Lung (tissue), 12 donors: ENCODE data around the gene CACNA1I. TPM values are rescaled to one million over a fixed set of nuclear protein-coding genes. Genes with fewer than 3 reads are reported as not detected.

Experiments used
- ATAC-seq: fragments of 200-7000 bp; cut with Tn5 transposase; one replicate; pipeline ENCODE4 v1.9.1; 2020; ENCODE audit warnings: moderate number of reproducible peaks; ENCODE audit not compliant: insufficient read depth, low FRiP score
- DNase-seq, 3 donors: peaks; one replicate each; pipeline ENCODE4 v3.0.0-alpha.2; 2013 to 2017
- H3K27ac ChIP-seq, 2 donors: one replicate each; pipeline ENCODE4 v1.5.1; 2013; ENCODE audit warnings: mild to moderate bottlenecking in 2 of 2, moderate library complexity in 2 of 2, control low read depth in 1 of 2, inconsistent platforms in 1 of 2, low read depth in 1 of 2, low read length in 1 of 2
- H3K27me3 ChIP-seq, 3 donors: one replicate each; pipeline ENCODE4 v1.5.1; 2013; ENCODE audit warnings: low read length in 2 of 3; ENCODE audit not compliant: control insufficient read depth in 3 of 3, insufficient read depth in 3 of 3
- H3K36me3 ChIP-seq, 4 donors: one replicate each; pipeline ENCODE4 v1.5.1; 2013; ENCODE audit warnings: low read length in 4 of 4, mild to moderate bottlenecking in 1 of 4, moderate library complexity in 1 of 4; ENCODE audit not compliant: control insufficient read depth in 4 of 4, insufficient read depth in 4 of 4
- H3K4me1 ChIP-seq, 5 donors: one replicate each; pipeline ENCODE4 v1.5.1; 2013; ENCODE audit warnings: low read length in 5 of 5, mild to moderate bottlenecking in 2 of 5, moderate library complexity in 1 of 5; ENCODE audit not compliant: control insufficient read depth in 5 of 5, insufficient read depth in 5 of 5
- H3K4me3 ChIP-seq: one replicate; pipeline ENCODE4 v1.5.1; 2013; ENCODE audit warnings: mild to moderate bottlenecking, control low read depth, moderate library complexity
- H3K9ac ChIP-seq, 2 donors: one replicate each; pipeline ENCODE4 v1.5.1; 2013; ENCODE audit warnings: low read length in 2 of 2, control low read depth in 1 of 2; ENCODE audit not compliant: insufficient read depth in 1 of 2
- H3K9me3 ChIP-seq, 4 donors: one replicate each; pipeline ENCODE4 v1.5.1; 2013; ENCODE audit warnings: low read length in 3 of 4, mild to moderate bottlenecking in 1 of 4, moderate library complexity in 1 of 4; ENCODE audit not compliant: control insufficient read depth in 4 of 4, insufficient read depth in 3 of 4
- WGBS, 2 donors: extraction: QIAGEN DNeasy Blood & Tissue Kit; methylation state at CpG; one replicate each; pipeline ENCODE4 v1.1.7; 2013; 5-methylcytosine and 5-hydroxymethylcytosine counted together
- polyA plus RNA-seq, 2 donors: library from polyadenylated mRNA; stranded (reverse); fragments of 200-250 nt; gene quantifications; one replicate each; pipeline ENCODE4 v1.2.1, GENCODE V29; 2013
- total RNA-seq, 2 donors: library from RNA; depleted of rRNA in 1 of 2; stranded (reverse); fragments of >200 nt in 1 of 2; gene quantifications; one replicate each; pipeline ENCODE4 v1.2.1, GENCODE V29; 2014 to 2021
- TF ChIP-seq, protein P1 (sequence below): IDR thresholded peaks from 2 replicates; pipeline ENCODE4 v1.5.1; 2012; ENCODE audit warnings: mild to moderate bottlenecking; ENCODE audit errors: control extremely low read depth, extremely low read depth
- donor health status: control.
- donor health status: control.
- donor health status: Bipolar disorder and iron deficiency.
- donor health status: healthy.
- donor health status: DM: yes; HTN: yes; CAD: no.

CACNA1I gene
- total and polyA plus RNA-seq, 4 donors = 0.07 to 0.22 (median 0.16) TPM

DNA sequence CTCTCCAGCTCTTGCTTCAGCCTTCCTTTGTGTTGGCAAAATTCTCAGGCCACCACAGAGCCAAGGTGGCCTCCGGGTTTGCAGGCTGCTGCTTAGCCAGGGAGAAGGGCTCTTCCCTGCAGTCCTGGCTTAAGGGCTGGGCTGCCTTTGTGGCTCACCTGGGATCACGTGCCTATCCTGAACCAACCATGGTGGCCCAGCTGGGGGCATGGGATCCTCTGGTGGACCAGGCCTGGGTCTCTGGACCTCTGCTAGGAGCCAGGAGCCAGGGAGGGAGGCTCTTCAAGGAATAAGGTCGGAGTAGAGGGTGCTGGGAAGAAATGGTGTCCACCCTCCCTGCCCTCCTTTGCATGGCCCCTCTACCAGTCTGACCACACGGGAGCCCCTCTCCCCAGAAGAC is 43.9 kb downstream of the CACNA1I start:
- DNase-seq (no peak), ATAC-seq (no peak)
- H3K9ac ChIP-seq = no peak overlapping the region
- 46 to 58% methylated on average over 4 of the region's 4 CpGs for WGBS, 2 donors
- no peaks in the 10 kb centered on the region for H3K36me3 ChIP-seq
- TF ChIP-seq, protein P1, sequence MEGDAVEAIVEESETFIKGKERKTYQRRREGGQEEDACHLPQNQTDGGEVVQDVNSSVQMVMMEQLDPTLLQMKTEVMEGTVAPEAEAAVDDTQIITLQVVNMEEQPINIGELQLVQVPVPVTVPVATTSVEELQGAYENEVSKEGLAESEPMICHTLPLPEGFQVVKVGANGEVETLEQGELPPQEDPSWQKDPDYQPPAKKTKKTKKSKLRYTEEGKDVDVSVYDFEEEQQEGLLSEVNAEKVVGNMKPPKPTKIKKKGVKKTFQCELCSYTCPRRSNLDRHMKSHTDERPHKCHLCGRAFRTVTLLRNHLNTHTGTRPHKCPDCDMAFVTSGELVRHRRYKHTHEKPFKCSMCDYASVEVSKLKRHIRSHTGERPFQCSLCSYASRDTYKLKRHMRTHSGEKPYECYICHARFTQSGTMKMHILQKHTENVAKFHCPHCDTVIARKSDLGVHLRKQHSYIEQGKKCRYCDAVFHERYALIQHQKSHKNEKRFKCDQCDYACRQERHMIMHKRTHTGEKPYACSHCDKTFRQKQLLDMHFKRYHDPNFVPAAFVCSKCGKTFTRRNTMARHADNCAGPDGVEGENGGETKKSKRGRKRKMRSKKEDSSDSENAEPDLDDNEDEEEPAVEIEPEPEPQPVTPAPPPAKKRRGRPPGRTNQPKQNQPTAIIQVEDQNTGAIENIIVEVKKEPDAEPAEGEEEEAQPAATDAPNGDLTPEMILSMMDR = no peak
- H3K27ac ChIP-seq = no peak overlapping the region
- H3K4me3 ChIP-seq = no peak overlapping the region
- H3K4me1 ChIP-seq = peaks cover 0 to 5% (median 0%) of the 10 kb centered on the region in 5 donors
- peaks cover 0 to 16% (median 0%) of the 10 kb centered on the region in 4 donors for H3K9me3 ChIP-seq
- H3K27me3 ChIP-seq = peaks cover 3 to 21% (median 6%) of the 10 kb centered on the region in 3 donors

DNA sequence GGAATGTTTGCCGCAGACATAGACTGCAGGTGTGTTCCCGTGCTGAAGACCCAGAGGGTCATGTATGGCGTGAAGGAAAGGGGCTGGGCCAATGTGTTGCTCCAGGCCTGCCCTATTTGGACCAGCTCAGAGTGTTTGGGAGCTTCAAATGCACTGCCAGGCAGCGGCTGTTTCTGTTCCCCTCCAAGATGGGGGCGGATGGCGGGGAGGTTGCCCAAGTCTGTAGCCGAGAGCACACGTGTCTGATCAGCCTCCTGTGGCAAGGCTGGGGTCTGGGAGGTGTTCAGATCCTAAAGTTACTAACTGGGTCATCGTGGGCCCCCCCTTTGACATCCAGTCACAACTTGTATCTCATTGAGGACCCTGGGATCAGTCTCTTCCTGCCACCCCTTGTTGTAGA is 45.5 kb downstream of the CACNA1I start:
- 74% methylated on average over 9 of the region's 9 CpGs for WGBS, 2 donors
- no peak overlapping the region for H3K4me3 ChIP-seq
- no peaks in the 10 kb centered on the region for H3K36me3 ChIP-seq
- peaks cover 0 to 20% (median 6%) of the 10 kb centered on the region in 3 donors for H3K27me3 ChIP-seq
- peaks cover 0 to 5% (median 0%) of the 10 kb centered on the region in 5 donors for H3K4me1 ChIP-seq
- H3K27ac ChIP-seq = no peak overlapping the region
- no peak overlapping the region for H3K9ac ChIP-seq
- TF ChIP-seq, protein P1 = no peak
- peaks cover 0 to 8% (median 0%) of the 10 kb centered on the region in 4 donors for H3K9me3 ChIP-seq
- no peak for DNase-seq
- ATAC-seq = no peak

DNA sequence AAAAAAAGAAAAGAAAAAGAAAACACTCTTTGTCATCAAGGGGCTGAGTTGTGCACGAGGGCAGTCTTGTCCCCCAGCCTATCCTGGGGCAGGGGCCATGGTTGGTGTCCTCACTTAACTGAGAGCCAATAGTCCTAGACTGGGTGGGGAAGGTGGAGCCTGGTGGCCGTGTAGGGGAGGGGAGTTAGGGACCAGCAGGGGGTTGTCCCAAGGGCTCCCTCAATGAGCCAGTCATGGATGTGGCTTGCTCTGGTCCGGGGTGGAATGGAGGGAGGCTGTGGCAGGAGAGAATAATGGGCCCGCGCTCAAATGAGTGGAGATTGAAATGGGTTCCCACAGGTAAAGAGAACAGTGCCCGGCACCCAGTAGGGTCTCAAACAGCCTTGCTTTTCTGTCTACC is 46.2 kb downstream of the CACNA1I start:
- Histone ChIP-seq H3K27ac (no peak overlapping the region), H3K9ac (no peak overlapping the region), H3K4me1 (peaks cover 0 to 5% (median 0%) of the 10 kb centered on the region in 5 donors), H3K27me3 (peaks cover 0 to 18% (median 6%) of the 10 kb centered on the region in 3 donors), H3K9me3 (peaks cover 0 to 6% (median 0%) of the 10 kb centered on the region in 4 donors), H3K36me3 (no peaks in the 10 kb centered on the region), H3K4me3 (no peak overlapping the region)
- TF ChIP-seq, protein P1 = no peak
- DNase-seq = no peak
- no peak for ATAC-seq
- WGBS, 2 donors = 56% methylated on average over 6 of the region's 6 CpGs

DNA sequence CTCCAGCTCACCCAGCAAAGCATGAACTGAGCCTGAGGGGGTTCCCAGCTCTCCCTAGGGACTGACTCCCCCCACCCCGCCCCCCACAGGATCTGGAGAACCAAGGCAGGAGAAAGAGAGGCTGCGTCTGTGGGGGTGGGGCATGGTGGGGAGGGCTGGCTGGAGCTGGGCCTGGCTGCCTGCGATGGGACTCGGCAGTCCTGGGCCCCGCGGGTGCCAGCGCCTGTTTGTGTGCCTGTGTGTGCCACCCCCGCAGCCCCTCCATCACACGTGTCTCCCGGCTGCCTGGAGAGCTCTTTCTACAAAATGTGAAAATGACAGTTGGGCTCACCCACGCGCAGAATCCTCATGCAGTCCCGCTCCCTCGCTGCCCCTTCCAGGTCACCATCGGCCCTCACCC is 46.8 kb downstream of the CACNA1I start:
- TF ChIP-seq, protein P1 = no peak
- DNase-seq = no peak
- Histone ChIP-seq H3K27me3 (peaks cover 0 to 16% (median 6%) of the 10 kb centered on the region in 3 donors), H3K4me3 (no peak overlapping the region), H3K4me1 (peaks cover 0 to 5% (median 0%) of the 10 kb centered on the region in 5 donors), H3K36me3 (no peaks in the 10 kb centered on the region), H3K27ac (no peak overlapping the region), H3K9ac (no peak overlapping the region), H3K9me3 (peaks cover 0 to 3% (median 0%) of the 10 kb centered on the region in 4 donors)
- WGBS, 2 donors = 12 to 24% methylated on average over 15 of the region's 15 CpGs
- ATAC-seq = no peak
